NCI-H82 (cell line): ENCODE measurements around the gene NSG1.
"Not testable (repeated sequence)": the region's sequence is repeated elsewhere in the genome, so short reads cannot be mapped to it uniquely, and the experiment has no call there.

ENCODE experiments used
- DNase-seq: peaks from one replicate; lab custom pipeline; 2025; lab: John Stamatoyannopoulos, UW

Gene NSG1

GRCh38 chr4:4436244-4436823 is 49.4 kb downstream of the NSG1 start:
- DNase-seq = no peak

- DNase-seq = no peak
Observed at GRCh38 chr4:4437798-4438470, 51.0 kb downstream of the NSG1 start.

GRCh38 chr4:4438891-4439290 is 52.0 kb downstream of the NSG1 start:
- no peak for DNase-seq

GRCh38 chr4:4439782-4440181 is 52.9 kb downstream of the NSG1 start:
- DNase-seq = peak; percentile 67

- DNase-seq = no peak
Observed at GRCh38 chr4:4440333-4441061, 53.6 kb downstream of the NSG1 start.

- DNase-seq = no peak
Observed at GRCh38 chr4:4443821-4444220, 56.9 kb downstream of the NSG1 start.

GRCh38 chr4:4446434-4446833 is 59.5 kb downstream of the NSG1 start:
- DNase-seq = no peak

GRCh38 chr4:4455210-4455865 is 68.4 kb downstream of the NSG1 start:
- no peak for DNase-seq

GRCh38 chr4:4456351-4456750 is 69.4 kb downstream of the NSG1 start:
- no peak for DNase-seq

GRCh38 chr4:4456816-4457578 is 70.1 kb downstream of the NSG1 start:
- no peak for DNase-seq

GRCh38 chr4:4457803-4458553 is 71.1 kb downstream of the NSG1 start:
- DNase-seq = no peak

GRCh38 chr4:4459181-4459580 is 72.3 kb downstream of the NSG1 start:
- no peak for DNase-seq

GRCh38 chr4:4460759-4461158 is 73.9 kb downstream of the NSG1 start:
- DNase-seq = no peak

GRCh38 chr4:4461178-4461577 is 74.3 kb downstream of the NSG1 start:
- DNase-seq = no peak

GRCh38 chr4:4461850-4462249 is 74.9 kb downstream of the NSG1 start:
- DNase-seq = no peak

GRCh38 chr4:4462970-4463369 is 76.1 kb downstream of the NSG1 start:
- no peak for DNase-seq

GRCh38 chr4:4465238-4465637 is 78.3 kb downstream of the NSG1 start:
- DNase-seq = not testable (repeated sequence)
